OCI-LY7 (cell line): Measurements from ENCODE around the gene ELF1.
"Not testable (repeated sequence)": the region's sequence is repeated elsewhere in the genome, so short reads cannot be mapped to it uniquely, and the experiment has no call there.

ENCODE experiments used
- EZH2phosphoT487 ChIP-seq: fragments of 200-600 bp; sonication (generic); IDR thresholded peaks from 2 replicates; pipeline ENCODE4 v1.6.1; 2018; ENCODE audit warnings: low read depth, borderline replicate concordance, mild to moderate bottlenecking, mixed run types, antibody characterized with exemption, low read length, moderate library complexity, mixed read lengths
- TF ChIP-seq, protein P1 (sequence below): fragments of 200-600 bp; sonication (generic); conservative IDR thresholded peaks from 2 replicates; pipeline ENCODE4 v1.5.1; 2014; ENCODE audit warnings: mild to moderate bottlenecking, antibody characterized with exemption, low read length, moderate library complexity, mixed read lengths

DNA sequence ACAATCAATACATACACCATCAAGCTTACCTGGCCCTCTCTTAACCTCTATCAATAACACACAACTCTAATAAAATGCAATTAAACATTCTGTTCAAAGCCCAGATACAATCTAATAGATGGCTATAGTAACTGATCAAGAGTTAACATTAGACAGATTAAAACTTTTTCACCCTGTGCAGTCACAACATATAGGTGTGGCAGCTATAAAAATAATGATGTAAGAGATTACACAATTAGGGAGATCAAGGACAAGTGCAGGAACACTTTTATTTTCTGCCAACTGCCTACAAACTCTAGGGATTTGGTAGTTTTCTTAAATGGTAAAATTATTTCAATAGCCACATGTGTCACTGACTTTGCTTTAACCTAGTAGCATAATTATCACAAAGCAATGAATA lies 104.3 kb downstream of the ELF1 start:
- not testable (repeated sequence) for TF ChIP-seq EZH2phosphoT487
- TF ChIP-seq, protein P1, sequence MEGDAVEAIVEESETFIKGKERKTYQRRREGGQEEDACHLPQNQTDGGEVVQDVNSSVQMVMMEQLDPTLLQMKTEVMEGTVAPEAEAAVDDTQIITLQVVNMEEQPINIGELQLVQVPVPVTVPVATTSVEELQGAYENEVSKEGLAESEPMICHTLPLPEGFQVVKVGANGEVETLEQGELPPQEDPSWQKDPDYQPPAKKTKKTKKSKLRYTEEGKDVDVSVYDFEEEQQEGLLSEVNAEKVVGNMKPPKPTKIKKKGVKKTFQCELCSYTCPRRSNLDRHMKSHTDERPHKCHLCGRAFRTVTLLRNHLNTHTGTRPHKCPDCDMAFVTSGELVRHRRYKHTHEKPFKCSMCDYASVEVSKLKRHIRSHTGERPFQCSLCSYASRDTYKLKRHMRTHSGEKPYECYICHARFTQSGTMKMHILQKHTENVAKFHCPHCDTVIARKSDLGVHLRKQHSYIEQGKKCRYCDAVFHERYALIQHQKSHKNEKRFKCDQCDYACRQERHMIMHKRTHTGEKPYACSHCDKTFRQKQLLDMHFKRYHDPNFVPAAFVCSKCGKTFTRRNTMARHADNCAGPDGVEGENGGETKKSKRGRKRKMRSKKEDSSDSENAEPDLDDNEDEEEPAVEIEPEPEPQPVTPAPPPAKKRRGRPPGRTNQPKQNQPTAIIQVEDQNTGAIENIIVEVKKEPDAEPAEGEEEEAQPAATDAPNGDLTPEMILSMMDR: not testable (repeated sequence)
